GM19328 (cell line): ENCODE measurements around the gene SF3B1.
"Not testable (repeated sequence)": the region's sequence is repeated elsewhere in the genome, so short reads cannot be mapped to it uniquely, and the experiment has no call there.

Source experiments
- ATAC-seq: cut with Tn5 transposase; IDR thresholded peaks from one replicate; pipeline ENCODE4 v1.9.1; 2021; ENCODE audit warnings: mild to moderate bottlenecking, moderate library complexity; ENCODE audit not compliant: unreplicated experiment

The SF3B1 gene, protein sequence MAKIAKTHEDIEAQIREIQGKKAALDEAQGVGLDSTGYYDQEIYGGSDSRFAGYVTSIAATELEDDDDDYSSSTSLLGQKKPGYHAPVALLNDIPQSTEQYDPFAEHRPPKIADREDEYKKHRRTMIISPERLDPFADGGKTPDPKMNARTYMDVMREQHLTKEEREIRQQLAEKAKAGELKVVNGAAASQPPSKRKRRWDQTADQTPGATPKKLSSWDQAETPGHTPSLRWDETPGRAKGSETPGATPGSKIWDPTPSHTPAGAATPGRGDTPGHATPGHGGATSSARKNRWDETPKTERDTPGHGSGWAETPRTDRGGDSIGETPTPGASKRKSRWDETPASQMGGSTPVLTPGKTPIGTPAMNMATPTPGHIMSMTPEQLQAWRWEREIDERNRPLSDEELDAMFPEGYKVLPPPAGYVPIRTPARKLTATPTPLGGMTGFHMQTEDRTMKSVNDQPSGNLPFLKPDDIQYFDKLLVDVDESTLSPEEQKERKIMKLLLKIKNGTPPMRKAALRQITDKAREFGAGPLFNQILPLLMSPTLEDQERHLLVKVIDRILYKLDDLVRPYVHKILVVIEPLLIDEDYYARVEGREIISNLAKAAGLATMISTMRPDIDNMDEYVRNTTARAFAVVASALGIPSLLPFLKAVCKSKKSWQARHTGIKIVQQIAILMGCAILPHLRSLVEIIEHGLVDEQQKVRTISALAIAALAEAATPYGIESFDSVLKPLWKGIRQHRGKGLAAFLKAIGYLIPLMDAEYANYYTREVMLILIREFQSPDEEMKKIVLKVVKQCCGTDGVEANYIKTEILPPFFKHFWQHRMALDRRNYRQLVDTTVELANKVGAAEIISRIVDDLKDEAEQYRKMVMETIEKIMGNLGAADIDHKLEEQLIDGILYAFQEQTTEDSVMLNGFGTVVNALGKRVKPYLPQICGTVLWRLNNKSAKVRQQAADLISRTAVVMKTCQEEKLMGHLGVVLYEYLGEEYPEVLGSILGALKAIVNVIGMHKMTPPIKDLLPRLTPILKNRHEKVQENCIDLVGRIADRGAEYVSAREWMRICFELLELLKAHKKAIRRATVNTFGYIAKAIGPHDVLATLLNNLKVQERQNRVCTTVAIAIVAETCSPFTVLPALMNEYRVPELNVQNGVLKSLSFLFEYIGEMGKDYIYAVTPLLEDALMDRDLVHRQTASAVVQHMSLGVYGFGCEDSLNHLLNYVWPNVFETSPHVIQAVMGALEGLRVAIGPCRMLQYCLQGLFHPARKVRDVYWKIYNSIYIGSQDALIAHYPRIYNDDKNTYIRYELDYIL

DNA sequence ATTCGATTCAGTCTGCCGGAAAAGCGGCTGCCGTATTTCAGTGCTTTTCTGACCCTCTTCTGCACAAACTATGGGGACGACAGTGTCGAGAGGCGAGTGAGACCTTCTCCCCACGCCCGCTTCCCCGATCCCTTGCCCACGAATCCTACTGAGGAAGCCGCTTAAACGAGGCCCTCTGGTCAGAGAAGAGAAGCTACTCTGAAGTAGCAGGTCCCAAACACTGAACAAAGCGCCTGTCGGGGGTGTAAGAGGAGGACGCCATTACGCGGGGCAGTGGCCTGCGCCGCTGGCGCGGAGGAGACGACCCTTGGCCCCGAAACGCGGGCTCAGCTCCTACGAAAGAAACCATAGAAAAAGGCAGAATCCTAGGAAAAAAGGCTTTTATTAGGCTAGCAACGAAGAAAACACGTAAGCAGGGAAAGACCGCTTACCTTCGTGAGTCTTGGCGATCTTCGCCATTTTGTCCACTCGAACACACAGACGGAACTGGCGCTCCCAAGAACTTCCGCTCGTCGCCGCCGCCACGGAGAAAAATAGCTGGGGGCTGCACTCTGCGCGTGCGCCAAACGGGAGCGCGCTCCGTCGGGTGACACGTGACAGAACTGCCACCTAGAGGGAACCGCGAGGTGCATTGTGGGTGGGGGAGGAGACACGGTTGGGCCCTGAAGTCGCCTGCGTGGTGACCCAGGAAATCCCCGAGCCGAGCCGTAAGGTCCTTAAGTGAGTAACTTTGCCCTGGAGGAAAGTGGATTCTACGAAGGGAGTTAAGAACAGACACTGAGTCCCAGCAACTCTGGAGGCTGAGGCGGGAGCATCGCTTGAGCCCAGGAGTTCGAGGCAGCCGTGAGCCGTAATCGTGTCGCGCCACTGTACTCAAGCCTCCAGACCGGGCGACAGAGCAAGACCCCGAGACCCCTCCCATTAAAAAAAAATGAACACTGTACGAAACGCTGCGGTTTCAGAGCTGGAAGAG is at the start of gene SF3B1:
SF3B1 (minus strand) TSS at position 488 of the 973 bp plus-strand sequence; CDS start at position 459, 29 bp downstream.
- ATAC-seq: peak; percentile 95

DNA sequence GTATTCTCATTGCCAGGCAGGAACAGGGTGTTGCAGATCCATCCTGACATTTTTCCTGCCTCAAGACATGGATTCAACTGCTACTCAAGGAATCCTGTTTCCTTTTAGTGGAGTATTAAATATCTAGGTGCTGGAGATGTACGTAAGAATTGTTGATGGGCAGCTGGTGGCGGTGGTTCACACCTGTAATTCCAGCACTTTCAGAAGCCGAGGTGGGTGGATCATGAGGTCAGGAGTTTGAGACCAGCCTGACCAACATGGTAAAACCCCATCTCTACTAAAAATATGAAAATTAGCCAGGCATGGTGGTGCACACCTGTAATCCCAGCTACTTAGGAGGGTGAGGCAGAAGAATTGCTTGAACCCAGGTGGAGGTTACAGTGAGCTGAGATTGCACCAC is 49.4 kb upstream of the SF3B1 start:
- ATAC-seq: not testable (repeated sequence)

DNA sequence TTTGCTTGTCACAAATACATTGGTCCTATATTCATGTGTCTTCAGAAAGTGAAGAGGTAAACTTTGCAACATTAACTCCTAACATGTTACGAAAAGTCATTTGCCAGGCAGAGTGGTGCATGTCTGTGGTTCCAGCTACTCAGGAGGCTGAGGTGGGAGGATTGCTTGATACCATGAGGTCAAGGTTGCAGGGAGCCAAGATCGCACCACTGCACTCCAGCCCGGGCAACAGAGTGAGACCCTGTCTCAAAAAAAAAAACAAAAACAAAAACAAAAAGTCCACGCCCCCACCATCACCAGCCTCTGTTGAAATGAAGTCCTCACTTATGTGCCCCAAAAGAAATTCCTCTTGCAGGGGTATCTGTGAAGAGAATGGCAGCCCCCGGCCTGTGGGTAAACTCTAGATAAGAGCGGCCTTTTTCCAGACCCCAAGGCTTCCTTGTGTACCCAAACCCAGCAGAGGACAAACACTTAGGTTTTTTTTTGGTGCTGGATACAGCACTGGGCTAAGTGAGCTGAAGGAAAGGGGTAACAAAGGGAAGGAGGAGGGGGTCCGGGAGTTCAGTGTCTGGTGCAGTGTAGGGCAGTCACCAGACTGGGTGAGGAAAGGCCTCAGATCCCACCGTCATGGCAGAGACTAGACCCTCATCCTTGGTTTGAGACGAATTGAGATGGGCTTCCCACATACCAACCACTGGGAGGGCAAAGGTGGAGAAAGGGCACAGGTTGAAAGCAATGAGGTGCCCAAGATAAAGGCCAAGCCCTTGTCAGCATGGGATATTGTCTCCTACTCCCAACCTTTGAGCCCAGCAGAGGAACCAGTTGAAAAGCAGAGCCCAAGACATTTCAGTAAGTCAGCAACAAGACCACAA is 45.6 kb upstream of the SF3B1 start:
- ATAC-seq: no peak

DNA sequence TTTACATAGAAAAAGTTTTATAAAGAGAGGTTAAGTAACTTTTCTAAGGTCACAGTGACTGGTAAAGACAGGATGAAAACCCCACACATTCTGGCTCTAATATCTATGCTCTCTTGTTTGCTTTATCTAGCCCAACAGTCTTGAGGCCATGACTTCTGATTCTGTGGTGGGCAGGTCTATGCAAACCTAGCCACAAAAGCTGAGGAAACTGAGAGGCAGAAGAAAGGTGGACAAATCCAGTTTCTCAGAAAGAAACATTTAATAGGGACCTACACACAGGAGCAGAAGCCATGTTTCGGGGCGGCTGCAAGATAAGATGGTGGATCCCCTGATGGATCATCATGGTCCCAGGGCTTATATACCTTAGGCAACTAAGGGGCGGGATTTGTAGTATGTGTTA is 43.0 kb upstream of the SF3B1 start:
- no peak for ATAC-seq

DNA sequence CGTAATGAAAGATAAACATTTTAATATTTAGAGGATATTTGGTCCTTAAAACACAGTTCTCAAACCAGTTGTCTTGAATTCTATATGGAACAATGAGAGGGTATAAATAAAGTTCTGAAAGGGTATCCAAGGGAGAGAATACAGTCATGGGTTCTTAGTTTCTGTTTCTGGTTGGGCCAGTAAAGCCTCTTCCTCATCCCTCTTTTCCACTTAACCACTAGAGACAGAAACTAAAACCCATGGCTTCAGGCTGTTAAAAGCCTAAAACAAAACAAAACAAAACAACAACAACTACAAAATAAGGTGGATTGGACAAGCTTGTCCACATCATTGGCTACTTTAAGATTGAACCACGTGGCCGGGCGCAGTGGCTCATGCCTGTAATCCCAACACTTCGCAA is 37.3 kb upstream of the SF3B1 start:
- no peak for ATAC-seq

DNA sequence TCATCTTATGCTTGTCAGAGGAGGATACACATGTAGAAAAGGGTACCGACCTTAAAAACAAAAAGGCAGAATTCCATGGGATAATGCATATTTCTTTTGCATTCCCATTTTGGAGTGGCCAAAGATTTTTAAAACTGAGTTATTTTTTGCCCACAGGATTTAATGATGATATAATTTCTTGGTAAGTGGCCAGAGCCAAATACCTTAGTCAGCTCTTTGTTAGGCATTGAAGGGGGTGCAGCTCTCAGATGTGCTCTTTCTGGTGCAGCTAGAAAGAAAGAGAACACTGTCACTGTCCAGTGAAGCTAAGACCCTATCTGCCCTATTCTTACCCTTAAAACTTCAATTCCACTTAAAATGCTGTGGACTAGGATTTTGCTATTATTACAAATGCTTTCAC is 29.3 kb upstream of the SF3B1 start:
- ATAC-seq: no peak

DNA sequence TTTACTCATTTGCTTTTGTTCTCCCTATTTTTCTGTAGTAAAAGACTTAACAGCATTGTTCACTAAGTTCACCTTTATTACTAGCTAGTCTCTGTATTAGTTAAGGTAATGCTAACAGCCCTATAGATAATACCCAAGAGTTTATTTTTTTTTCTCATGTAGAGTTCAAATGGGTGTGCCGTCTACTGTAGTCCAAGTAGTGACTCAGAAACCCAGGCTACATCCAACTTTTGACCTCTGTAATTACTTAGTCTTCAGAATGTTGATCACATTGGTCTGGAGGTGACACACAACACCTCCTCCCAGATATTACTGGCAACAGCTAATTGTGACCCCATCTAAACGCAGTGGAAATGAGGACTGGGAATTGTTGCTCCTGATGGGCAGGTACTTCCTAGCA is 26.2 kb upstream of the SF3B1 start:
- ATAC-seq: no peak

DNA sequence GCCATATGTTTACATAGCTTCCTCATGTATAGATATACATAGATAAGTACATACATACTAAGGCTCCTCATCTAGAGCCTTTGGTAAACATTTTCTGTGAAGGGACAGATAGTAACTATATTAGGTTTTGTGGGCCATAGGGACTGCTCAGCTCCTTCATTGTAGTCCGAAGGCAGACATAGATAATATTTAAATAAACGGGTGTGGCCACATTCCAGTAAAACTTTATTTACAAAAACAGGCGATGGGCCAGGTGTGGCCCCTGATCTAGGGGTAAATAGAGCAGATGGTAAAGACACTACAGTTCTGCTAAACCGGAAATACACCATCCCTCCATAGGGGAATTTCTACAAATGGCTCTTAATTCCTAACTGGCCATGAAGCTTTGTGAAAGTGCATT is 25.8 kb upstream of the SF3B1 start:
- no peak for ATAC-seq

DNA sequence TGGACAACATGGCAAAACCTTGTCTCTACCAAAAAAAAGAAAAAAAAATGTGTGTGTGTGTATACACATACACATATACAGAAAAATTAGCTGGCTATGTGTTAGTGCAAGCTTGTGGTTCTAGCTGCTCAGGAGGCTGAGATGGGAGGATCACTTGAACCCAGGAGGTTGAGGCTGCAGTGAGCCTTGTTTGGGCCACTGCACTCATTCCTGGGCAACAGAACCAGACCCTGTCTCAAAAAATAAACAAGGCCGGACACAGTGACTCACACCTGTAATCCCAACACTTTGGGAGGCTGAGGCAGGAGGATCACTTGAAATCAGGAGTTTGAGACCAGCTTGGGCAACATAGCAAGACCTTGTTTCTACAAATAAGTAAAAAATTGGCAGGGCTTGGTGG is 20.6 kb upstream of the SF3B1 start:
- ATAC-seq: no peak

DNA sequence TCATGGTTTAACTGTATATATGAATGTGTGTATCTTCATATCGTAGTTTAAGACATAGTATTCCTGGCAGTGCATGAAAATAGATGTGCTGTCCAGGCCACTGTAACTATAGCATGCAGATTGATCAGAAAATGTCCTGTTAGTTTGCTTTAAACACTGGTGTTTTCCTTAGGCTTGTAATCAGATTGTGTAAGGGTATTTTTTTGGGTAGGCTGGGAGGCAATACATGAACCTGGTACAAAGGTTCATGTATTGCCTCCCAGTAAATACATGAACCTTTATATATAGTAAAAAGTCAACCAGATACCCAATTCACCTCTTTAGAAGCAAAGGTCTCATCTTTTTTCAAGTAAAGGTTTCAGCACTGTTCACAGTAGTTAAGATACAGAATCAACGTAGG is 20.1 kb upstream of the SF3B1 start:
- ATAC-seq: no peak

DNA sequence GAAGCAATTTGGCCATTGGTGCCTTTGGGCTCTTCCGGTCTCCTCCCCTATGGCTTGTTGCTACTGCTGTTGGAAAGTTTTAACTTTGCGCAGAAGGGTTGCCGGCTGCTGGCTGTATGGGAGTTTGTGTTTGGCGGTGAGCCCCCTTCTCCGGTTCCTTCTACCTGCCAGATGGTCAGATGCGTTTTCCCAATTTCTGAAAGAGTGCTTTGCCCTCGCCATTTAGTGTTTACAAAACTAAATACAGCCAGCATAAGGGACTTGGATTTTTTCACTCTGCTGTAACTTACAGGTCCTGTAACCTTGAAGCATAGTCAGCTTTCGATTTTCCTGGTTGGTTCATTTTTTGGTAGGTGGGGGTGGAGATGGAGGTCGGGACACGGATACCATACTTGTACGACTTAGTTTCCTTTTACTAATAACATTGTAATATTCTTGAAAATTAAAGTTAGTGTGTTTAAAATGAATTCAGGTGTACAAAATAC is 19.1 kb upstream of the SF3B1 start:
- ATAC-seq: peak; percentile 15

DNA sequence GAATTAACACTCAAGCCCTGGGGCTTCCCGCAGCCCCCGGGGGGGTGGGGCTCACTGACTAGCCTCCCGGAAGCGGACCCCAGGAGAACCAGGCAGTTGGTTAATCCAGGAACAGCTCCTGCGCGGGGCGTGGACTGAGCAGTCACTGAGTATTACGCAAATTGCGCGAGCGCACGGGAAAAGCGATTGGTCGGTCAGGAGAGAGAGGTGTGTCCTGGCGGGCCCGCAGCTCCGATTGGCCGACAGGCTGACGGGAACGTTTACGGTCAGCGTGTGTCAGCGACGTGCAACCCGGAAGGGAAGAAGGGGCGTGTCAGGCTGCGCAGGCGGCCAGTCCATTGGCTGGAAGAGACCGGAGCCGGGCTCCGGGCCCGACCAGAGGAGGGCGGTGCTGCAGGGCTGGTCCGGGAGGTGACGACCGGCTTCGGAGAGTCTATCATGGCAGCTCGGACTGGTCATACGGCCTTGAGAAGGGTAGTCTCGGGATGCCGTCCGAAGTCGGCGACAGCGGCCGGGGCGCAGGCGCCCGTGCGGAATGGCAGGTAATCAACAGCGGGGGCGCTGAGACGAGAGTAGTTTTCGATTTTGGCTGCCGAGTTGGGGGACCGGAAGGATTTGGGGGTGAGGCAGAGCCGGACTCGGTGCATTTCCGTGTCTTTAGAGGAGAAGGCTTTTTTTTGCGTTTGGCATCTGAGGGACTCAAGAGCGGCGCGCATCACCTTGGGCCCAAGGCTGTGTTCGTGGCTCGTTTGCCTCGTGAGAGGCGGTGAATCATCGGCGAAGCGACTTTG is 18.5 kb upstream of the SF3B1 start, which contains the start of gene COQ10B:
COQ10B (plus strand) TSS at position 430 of the 791 bp plus-strand sequence; CDS start at position 439, 9 bp downstream.
- ATAC-seq: peak; percentile 96

DNA sequence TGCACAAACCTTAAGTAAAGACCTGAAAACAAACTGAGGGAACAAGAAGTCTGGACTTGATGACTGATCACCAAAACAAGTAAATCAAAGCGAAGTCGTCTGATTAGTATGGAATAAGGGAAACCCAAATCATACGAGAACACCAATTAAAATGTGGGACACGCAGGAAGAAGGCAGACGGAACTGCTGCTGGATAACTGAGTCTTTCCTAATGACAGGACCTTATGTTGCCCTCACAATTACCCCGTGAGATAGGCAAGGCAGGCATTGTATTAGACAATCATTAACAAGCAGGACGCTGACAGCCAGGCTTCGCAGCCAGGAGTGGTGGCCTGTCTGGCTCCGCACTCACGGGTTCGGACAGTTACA is 17.9 kb upstream of the SF3B1 start:
- no peak for ATAC-seq

DNA sequence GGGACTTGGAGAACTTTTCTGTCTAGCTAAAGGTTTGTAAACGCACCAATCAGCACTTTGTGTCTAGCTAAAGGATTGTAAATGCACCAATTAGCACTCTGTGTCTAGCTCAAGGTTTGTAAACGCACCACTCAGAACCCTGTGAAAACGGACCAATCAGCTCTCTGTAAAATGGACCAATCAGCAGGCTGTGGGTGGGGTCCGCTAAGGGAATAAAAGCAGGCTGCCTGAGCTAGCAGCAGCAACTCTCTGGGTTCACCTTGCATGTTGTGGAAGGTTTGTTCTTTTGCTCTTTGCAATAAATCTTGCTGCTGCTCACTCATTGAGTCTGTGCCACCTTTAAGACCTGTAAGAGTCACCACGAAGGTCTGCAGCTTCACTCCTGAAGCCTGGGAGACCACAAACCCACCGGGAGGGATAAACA is 16.1 kb upstream of the SF3B1 start:
- ATAC-seq: not testable (repeated sequence)

DNA sequence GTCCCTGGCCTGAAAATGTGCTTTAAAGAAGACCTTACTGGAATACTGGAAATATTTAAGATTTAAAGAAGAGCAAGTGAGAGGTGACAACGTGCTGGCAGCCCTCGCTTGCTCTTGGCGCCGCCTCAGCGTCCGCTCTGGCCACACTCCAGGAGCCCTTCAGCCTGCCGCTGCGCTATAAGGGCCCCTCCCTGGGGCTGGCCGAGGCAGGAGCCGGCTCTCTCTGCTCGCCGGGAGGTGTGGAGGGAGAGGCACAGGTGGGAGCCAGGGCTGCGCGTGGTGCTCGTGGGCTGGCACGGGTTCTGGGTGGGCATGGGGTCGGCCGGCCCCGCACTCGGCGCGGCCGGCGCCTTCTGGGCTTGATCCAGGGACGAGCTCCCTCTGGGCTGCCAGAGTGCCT is 15.6 kb upstream of the SF3B1 start:
- ATAC-seq: no peak

DNA sequence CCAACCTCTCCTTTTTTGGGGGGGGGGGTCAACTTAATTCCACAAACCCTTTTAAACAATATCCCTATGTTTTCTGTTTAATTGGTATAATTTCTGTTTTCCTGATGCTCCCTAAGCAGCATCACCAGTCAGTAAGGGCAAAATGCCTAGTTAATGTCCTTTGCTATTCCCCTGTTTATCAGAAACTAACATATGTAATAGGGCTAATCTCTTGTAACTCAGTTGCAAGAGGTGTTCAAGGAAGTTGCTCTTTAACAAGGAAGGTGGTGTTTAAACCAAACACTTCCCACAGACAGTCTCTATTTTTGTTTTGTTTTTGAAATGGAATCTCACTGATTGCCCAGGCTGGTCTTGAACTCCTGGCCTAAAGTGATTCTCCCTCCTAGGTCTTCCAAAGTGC is 12.0 kb upstream of the SF3B1 start:
- no peak for ATAC-seq

DNA sequence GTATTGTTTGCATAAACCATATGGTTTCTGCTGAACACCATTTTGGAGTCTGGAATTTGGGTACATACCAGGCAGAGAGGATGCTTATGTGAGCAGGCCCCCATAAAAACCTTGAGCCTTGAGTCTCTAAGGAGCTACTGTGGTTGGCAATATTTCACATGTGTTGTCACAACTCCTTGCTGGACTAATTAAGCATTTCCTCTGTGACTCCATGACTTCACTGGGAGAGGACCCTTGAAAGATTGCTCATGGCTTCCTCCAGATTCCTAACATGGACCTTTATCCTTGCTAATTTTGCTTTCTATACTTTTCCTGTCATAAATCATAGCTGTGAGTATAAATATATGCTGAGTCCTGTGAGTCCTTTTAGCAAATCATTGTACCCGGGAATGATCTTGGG is 10.9 kb upstream of the SF3B1 start:
- no peak for ATAC-seq

DNA sequence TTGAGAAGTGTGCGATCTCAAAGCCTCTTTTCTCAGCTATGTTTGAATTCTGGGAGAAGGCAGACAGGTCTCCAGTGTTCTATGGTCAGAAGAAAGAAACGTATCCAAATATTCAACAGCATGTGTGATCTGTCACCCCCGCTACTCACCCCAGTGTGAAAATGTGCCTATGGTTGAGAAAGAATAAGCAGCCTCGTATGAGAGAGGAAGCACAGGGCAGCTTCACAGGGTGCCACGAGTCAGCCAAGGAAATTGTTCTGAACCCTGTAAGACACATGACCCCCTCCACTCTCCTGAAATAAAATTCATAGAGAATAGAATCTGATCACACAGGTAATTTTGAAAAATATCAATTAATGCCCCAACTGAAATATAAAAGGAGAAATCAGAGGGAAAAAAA is 8.0 kb upstream of the SF3B1 start:
- ATAC-seq: no peak
